GM21576 (cell line): Measurements from ENCODE around the gene BLOC1S3.
A peak's percentile ranks its signal among the peaks of the same experiment; 100 is the strongest.

Experiments
- ATAC-seq: cut with Tn5 transposase; IDR thresholded peaks from one replicate; pipeline ENCODE4 v1.9.1; 2021; ENCODE audit warnings: mild to moderate bottlenecking, moderate library complexity; ENCODE audit not compliant: unreplicated experiment

BLOC1S3 gene

GRCh38 chr19:45160870-45161737 is 17.5 kb upstream of the BLOC1S3 start, which contains the start of gene NKPD1:
Gene NKPD1, minus strand, starts transcription at chr19:45160982. Its CDS starts 832 bp downstream, at chr19:45160150.
- no peak for ATAC-seq

GRCh38 chr19:45161738-45162607 is 16.6 kb upstream of the BLOC1S3 start:
- ATAC-seq, result no peak

GRCh38 chr19:45162608-45163143 is 15.9 kb upstream of the BLOC1S3 start:
- no peak for ATAC-seq

- no peak for ATAC-seq
Observed at GRCh38 chr19:45163156-45163555, 15.4 kb upstream of the BLOC1S3 start.

GRCh38 chr19:45163751-45164460 is 14.7 kb upstream of the BLOC1S3 start:
- ATAC-seq, result no peak

GRCh38 chr19:45164577-45165335 is 13.8 kb upstream of the BLOC1S3 start:
- peak; percentile 63 for ATAC-seq

- no peak for ATAC-seq
Observed at GRCh38 chr19:45166723-45167252, 11.8 kb upstream of the BLOC1S3 start.

- ATAC-seq, result no peak
Observed at GRCh38 chr19:45168767-45169351, 9.7 kb upstream of the BLOC1S3 start.

- no peak for ATAC-seq
Observed at GRCh38 chr19:45169602-45170001, 9.0 kb upstream of the BLOC1S3 start.

GRCh38 chr19:45170146-45171106 is 8.2 kb upstream of the BLOC1S3 start:
- no peak for ATAC-seq

GRCh38 chr19:45171211-45171623 is 7.4 kb upstream of the BLOC1S3 start:
- no peak for ATAC-seq

- ATAC-seq, result no peak
Observed at GRCh38 chr19:45172173-45172572, 6.4 kb upstream of the BLOC1S3 start.

GRCh38 chr19:45172611-45173208 is 5.9 kb upstream of the BLOC1S3 start:
- ATAC-seq, result no peak

- ATAC-seq, result no peak
Observed at GRCh38 chr19:45173816-45174215, 4.8 kb upstream of the BLOC1S3 start.

GRCh38 chr19:45175515-45176345 is 2.9 kb upstream of the BLOC1S3 start:
- no peak for ATAC-seq

GRCh38 chr19:45177817-45178261 is 745 bp upstream of the BLOC1S3 start, which contains the start of gene TRAPPC6A:
Gene TRAPPC6A, minus strand, starts transcription at chr19:45178237. Its CDS starts 19 bp downstream, at chr19:45178218.
- peak; percentile 4 for ATAC-seq
